IMR-90 (cell line): ENCODE data around the gene HUS1B.

Source experiments
- CEBPB ChIP-seq: IDR thresholded peaks from 2 replicates; pipeline ENCODE4 v1.6.1; 2012; ENCODE audit warnings: low read depth, low read length, improper control_type of control experiment
- ELK1 ChIP-seq: fragments of 150-350 bp; IDR thresholded peaks from 2 replicates; pipeline ENCODE4 v1.6.1; 2016; ENCODE audit warnings: low read depth, mild to moderate bottlenecking, low read length, moderate library complexity, borderline replicate concordance
- POLR2A ChIP-seq: IDR thresholded peaks from 2 replicates; pipeline ENCODE4 v1.6.1; 2012; ENCODE audit warnings: mild to moderate bottlenecking, low read depth, low read length
- RAD21 ChIP-seq: IDR thresholded peaks from 2 replicates; pipeline ENCODE4 v1.6.1; 2012; ENCODE audit warnings: low read length, improper control_type of control experiment
- RCOR1 ChIP-seq: IDR thresholded peaks from 2 replicates; pipeline ENCODE4 v1.6.1; 2012; ENCODE audit warnings: mild to moderate bottlenecking, low read length, improper control_type of control experiment; ENCODE audit not compliant: insufficient replicate concordance
- SMC3 ChIP-seq: fragments of 150-350 bp; IDR thresholded peaks from 2 replicates; pipeline ENCODE4 v1.6.1; 2016; ENCODE audit warnings: low read depth, mild to moderate bottlenecking, antibody characterized with exemption, low read length, moderate library complexity
- USF2 ChIP-seq: fragments of 150-350 bp; IDR thresholded peaks from 2 replicates; pipeline ENCODE4 v1.6.1; 2017; ENCODE audit warnings: mild to moderate bottlenecking, antibody characterized with exemption, low read length, low read depth
- TF ChIP-seq, protein P1 (sequence below): conservative IDR thresholded peaks from 2 replicates; pipeline ENCODE4 v1.5.1; 2012; ENCODE audit warnings: mild to moderate bottlenecking, low read depth, low read length, improper control_type of control experiment

- TF ChIP-seq SMC3: no peak
- TF ChIP-seq, protein P1, sequence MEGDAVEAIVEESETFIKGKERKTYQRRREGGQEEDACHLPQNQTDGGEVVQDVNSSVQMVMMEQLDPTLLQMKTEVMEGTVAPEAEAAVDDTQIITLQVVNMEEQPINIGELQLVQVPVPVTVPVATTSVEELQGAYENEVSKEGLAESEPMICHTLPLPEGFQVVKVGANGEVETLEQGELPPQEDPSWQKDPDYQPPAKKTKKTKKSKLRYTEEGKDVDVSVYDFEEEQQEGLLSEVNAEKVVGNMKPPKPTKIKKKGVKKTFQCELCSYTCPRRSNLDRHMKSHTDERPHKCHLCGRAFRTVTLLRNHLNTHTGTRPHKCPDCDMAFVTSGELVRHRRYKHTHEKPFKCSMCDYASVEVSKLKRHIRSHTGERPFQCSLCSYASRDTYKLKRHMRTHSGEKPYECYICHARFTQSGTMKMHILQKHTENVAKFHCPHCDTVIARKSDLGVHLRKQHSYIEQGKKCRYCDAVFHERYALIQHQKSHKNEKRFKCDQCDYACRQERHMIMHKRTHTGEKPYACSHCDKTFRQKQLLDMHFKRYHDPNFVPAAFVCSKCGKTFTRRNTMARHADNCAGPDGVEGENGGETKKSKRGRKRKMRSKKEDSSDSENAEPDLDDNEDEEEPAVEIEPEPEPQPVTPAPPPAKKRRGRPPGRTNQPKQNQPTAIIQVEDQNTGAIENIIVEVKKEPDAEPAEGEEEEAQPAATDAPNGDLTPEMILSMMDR: no peak
- TF ChIP-seq RCOR1: no peak
- TF ChIP-seq RAD21: no peak
- no peak for TF ChIP-seq USF2
- no peak for TF ChIP-seq CEBPB
- no peak for TF ChIP-seq POLR2A
- no peak for TF ChIP-seq ELK1
Observed at GRCh38 chr6:680666-681340, 23.9 kb upstream of the HUS1B start.
